Loucy (cell line): ENCODE data around the gene IGF2R.

Experiments
- H2AFZ ChIP-seq: fragments of 200-600 bp; sonication (generic); 2 replicates; pipeline ENCODE4 v1.6.0; 2016; ENCODE audit warnings: antibody characterized with exemption, mild to moderate bottlenecking, low read length, moderate library complexity
- H3F3A ChIP-seq: fragments of 200-600 bp; 2 replicates; pipeline ENCODE4 v1.6.0; 2016; ENCODE audit warnings: antibody characterized with exemption, low read depth, mild to moderate bottlenecking
- H3K27me3 ChIP-seq: fragments of 200-600 bp; sonication (generic); 2 replicates; pipeline ENCODE4 v1.6.1; 2014; ENCODE audit warnings: low read length, mild to moderate bottlenecking; ENCODE audit not compliant: insufficient read depth, poor library complexity, severe bottlenecking
- H3K36me3 ChIP-seq: fragments of 200-600 bp; sonication (generic); 2 replicates; pipeline ENCODE4 v1.6.1; 2016; ENCODE audit warnings: low read length; ENCODE audit not compliant: insufficient read depth
- H3K4me1 ChIP-seq: fragments of 200-600 bp; sonication (generic); 2 replicates; pipeline ENCODE4 v1.5.1; 2014; ENCODE audit warnings: low read length, mild to moderate bottlenecking; ENCODE audit not compliant: insufficient read depth, poor library complexity, severe bottlenecking
- H3K4me2 ChIP-seq: fragments of 200-600 bp; sonication (generic); 2 replicates; pipeline ENCODE4 v1.6.0; 2014; ENCODE audit warnings: antibody characterized with exemption, low read length, low read depth, mild to moderate bottlenecking; ENCODE audit not compliant: poor library complexity, severe bottlenecking
- H3K4me3 ChIP-seq: fragments of 200-600 bp; sonication (generic); 2 replicates; pipeline ENCODE4 v1.5.1; 2014; ENCODE audit warnings: low read length, mild to moderate bottlenecking, mixed read lengths; ENCODE audit not compliant: poor library complexity, severe bottlenecking
- H3K79me2 ChIP-seq: fragments of 200-600 bp; sonication (generic); 2 replicates; pipeline ENCODE4 v1.6.1; 2014; ENCODE audit warnings: low read length; ENCODE audit not compliant: insufficient read depth
- H3K9ac ChIP-seq: fragments of 200-600 bp; sonication (generic); 2 replicates; pipeline ENCODE4 v1.6.0; 2014; ENCODE audit warnings: mild to moderate bottlenecking, low read depth, low read length, moderate library complexity; ENCODE audit not compliant: poor library complexity, severe bottlenecking
- H3K9me2 ChIP-seq: fragments of 200-600 bp; sonication (generic); replicated peaks from 2 replicates; pipeline ENCODE4 v1.6.1; 2016; ENCODE audit warnings: low read depth, low read length, mixed read lengths
- H3K9me3 ChIP-seq: fragments of 200-600 bp; sonication (generic); 2 replicates; pipeline ENCODE4 v1.6.1; 2014; ENCODE audit warnings: mild to moderate bottlenecking, antibody characterized with exemption, low read length, low read depth; ENCODE audit not compliant: insufficient read depth
- H4K20me1 ChIP-seq: fragments of 200-600 bp; sonication (generic); 2 replicates; pipeline ENCODE4 v1.6.0; 2014; ENCODE audit warnings: antibody characterized with exemption, low read length, mild to moderate bottlenecking; ENCODE audit not compliant: insufficient read depth, poor library complexity, severe bottlenecking
- CTCF ChIP-seq: fragments of 200-600 bp; sonication (generic); conservative IDR thresholded peaks from 2 replicates; pipeline ENCODE4 v1.5.1; 2014; ENCODE audit warnings: mild to moderate bottlenecking, antibody characterized with exemption, low read length
- EZH2phosphoT487 ChIP-seq: fragments of 200-600 bp; IDR thresholded peaks from 2 replicates; pipeline ENCODE4 v1.6.1; 2018; ENCODE audit warnings: antibody characterized with exemption, mild to moderate bottlenecking, moderate library complexity, borderline replicate concordance

Gene IGF2R

GRCh38 chr6:160060221-160060620 lies 91.3 kb downstream of the IGF2R start:
- peaks cover 84% of the 10 kb centered on the region; the same call in 1 of the 2 replicates for H3K36me3 ChIP-seq
- no peak overlapping the region for H3K4me3 ChIP-seq

GRCh38 chr6:160060920-160061447 lies 92.1 kb downstream of the IGF2R start:
- TF ChIP-seq EZH2phosphoT487: no peak
- TF ChIP-seq CTCF: no peak
- Histone ChIP-seq H3K27me3 (no peaks in the 10 kb centered on the region), H3K36me3 (peaks cover 79% of the 10 kb centered on the region; the same call in 1 of the 2 replicates), H3K4me2 (no peak overlapping the region), H3K79me2 (no peaks in the 10 kb centered on the region), H3K9ac (no peak overlapping the region), H3K9me3 (no peaks in the 10 kb centered on the region), H4K20me1 (no peaks in the 10 kb centered on the region), H3K9me2 (no peaks in the 10 kb centered on the region), H3F3A (no peaks in the 10 kb centered on the region), H3K4me1 (no peaks in the 10 kb centered on the region), H2AFZ (no peak overlapping the region), H3K4me3 (no peak overlapping the region)

More at GRCh38 chr6:160060221-160060620, 91.3 kb downstream of the IGF2R start:
- TF ChIP-seq CTCF (no peak), EZH2phosphoT487 (no peak)
- Histone ChIP-seq H3K4me2 (no peak overlapping the region), H3K4me1 (no peaks in the 10 kb centered on the region), H4K20me1 (no peaks in the 10 kb centered on the region), H3K9me3 (no peaks in the 10 kb centered on the region), H2AFZ (no peak overlapping the region), H3K9ac (no peak overlapping the region), H3K27me3 (no peaks in the 10 kb centered on the region), H3K9me2 (no peaks in the 10 kb centered on the region), H3K79me2 (no peaks in the 10 kb centered on the region), H3F3A (no peaks in the 10 kb centered on the region)

DNA sequence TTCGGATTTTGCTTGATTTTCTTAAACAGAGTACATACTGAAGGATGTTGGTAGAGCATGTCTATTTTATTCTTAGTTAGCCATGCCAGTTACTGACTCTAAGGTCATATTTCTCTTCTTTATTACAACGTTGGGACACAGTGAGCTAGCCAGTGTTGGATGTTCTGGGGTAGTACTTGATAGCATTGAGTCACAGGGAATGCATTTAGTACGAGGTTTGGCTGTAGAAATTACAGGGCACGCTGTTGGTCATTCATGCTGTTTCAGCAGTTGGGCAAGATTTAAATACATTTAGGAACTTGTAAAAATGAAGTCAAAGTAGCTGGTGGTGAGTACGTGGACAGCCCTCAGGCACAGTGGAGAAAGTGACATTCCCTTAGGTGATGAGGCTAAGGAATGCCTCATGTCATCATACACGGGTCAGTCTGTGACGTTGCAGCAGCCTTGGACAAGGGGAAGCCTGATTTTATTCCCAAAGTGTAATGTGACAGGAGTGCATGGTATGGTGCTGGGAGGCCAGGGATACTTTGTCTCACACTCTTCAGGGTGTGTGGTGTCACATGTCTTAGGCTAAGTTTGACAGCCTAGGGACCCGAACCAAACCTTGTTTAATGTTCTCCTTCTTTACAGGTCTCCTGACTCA lies 95.0 kb downstream of the IGF2R start:
- no peaks in the 10 kb centered on the region for H4K20me1 ChIP-seq
- H3K36me3 ChIP-seq: peaks cover 63% of the 10 kb centered on the region; the same call in 1 of the 2 replicates
- no peak overlapping the region for H3K9ac ChIP-seq
- no peaks in the 10 kb centered on the region for H3K79me2 ChIP-seq
- no peaks in the 10 kb centered on the region for H3F3A ChIP-seq
- no peak overlapping the region for H3K4me2 ChIP-seq
- H3K9me2 ChIP-seq: no peaks in the 10 kb centered on the region
- TF ChIP-seq CTCF (no peak), EZH2phosphoT487 (no peak)
- no peaks in the 10 kb centered on the region for H3K27me3 ChIP-seq
- peaks cover 2% of the 10 kb centered on the region for H3K4me1 ChIP-seq
- H2AFZ ChIP-seq: no peak overlapping the region
- H3K9me3 ChIP-seq: no peaks in the 10 kb centered on the region
- H3K4me3 ChIP-seq: no peak overlapping the region
